Psoas muscle (tissue), 8 donors: ENCODE results near the gene SSBP3. TPM values are rescaled to one million over a fixed set of nuclear protein-coding genes. Genes with fewer than 3 reads are reported as not detected.

Source experiments
- ATAC-seq, 4 donors: fragments of 200-7000 bp; cut with Tn5 transposase; one replicate each; pipeline ENCODE4 v1.9.1; 2020; ENCODE audit warnings: moderate library complexity in 3 of 4, mild to moderate bottlenecking in 2 of 4
- DNase-seq, 2 donors: peaks; one replicate each; pipeline ENCODE4 v3.0.0-alpha.2; 2020
- H3K27ac ChIP-seq: fragments of 200-600 bp; one replicate; pipeline ENCODE4 v1.8.0; 2022
- H3K27me3 ChIP-seq, 3 donors: fragments of 200-600 bp in 1 of 3; one replicate each; pipeline versions ENCODE4 v1.6.1 to v1.8.0; 2013 to 2022; ENCODE audit warnings: low read length in 2 of 3, mild to moderate bottlenecking in 2 of 3, moderate library complexity in 1 of 3; ENCODE audit not compliant: insufficient read depth in 3 of 3
- H3K36me3 ChIP-seq, 2 donors: fragments of 200-600 bp in 1 of 2; one replicate each; pipeline versions ENCODE4 v1.6.1 to v1.8.0; 2013 to 2022; ENCODE audit warnings: low read depth in 1 of 2, mild to moderate bottlenecking in 1 of 2, moderate library complexity in 1 of 2; ENCODE audit not compliant: insufficient read depth in 1 of 2
- H3K4me1 ChIP-seq: fragments of 200-600 bp; one replicate; pipeline ENCODE4 v1.8.0; 2022
- H3K4me3 ChIP-seq: fragments of 200-600 bp; one replicate; pipeline ENCODE4 v1.8.0; 2022; ENCODE audit warnings: mild to moderate bottlenecking
- H3K9me3 ChIP-seq: fragments of 200-600 bp; one replicate; pipeline ENCODE4 v1.8.0; 2022
- WGBS, 3 donors: extraction: QIAGEN DNeasy Blood & Tissue Kit; methylation state at CpG; one replicate each; pipeline versions ENCODE4 v1.1.6 to v1.1.7; 2013; 5-methylcytosine and 5-hydroxymethylcytosine counted together
- intact Hi-C, 2 donors: fragments of 100-400 bp; cut with DNase I; formaldehyde crosslinking; loops; one replicate each; pipeline versions ENCODE4 v1.11.0 to v1.14.2; 2022
- polyA plus RNA-seq, 3 donors: library from polyadenylated mRNA; stranded (reverse); fragments of 200-250 nt; gene quantifications; one replicate each; pipeline ENCODE4 v1.2.3, GENCODE V29; 2013
- total RNA-seq, 4 donors: library from RNA; stranded (reverse); fragmentation: NEBNext Ultra II Directional in 2 of 4; extraction: Animal tissue kit (Norgen Biotek cat#: 25700) in 2 of 4; gene quantifications; one replicate each; pipeline versions ENCODE4 v1.2.1 to v1.2.4, GENCODE V29; 2021 to 2023
- TF ChIP-seq, protein P1 (sequence below): fragments of 200-600 bp; IDR thresholded peaks from one replicate; pipeline ENCODE4 v1.8.0; 2022; ENCODE audit warnings: antibody characterized with exemption
- donor health status: healthy with polysubstance abuse.
- donor health status: DM: no; HTN: no; CAD: no; lungs with moderate emphysema.
- donor health status: Bipolar disorder and iron deficiency.
- donor health status: healthy.
- donor health status: DM: yes; HTN: yes; CAD: no.
- donor health status: DM: no; HTN: no; CAD: no.
- donor health status: DM: no; HTN: no; CAD: no.
- donor health status: DM: yes; HTN: yes; CAD: no.

Gene SSBP3
- total and polyA plus RNA-seq, 7 donors: 7.9 to 24.2 (median 21.6) TPM

DNA sequence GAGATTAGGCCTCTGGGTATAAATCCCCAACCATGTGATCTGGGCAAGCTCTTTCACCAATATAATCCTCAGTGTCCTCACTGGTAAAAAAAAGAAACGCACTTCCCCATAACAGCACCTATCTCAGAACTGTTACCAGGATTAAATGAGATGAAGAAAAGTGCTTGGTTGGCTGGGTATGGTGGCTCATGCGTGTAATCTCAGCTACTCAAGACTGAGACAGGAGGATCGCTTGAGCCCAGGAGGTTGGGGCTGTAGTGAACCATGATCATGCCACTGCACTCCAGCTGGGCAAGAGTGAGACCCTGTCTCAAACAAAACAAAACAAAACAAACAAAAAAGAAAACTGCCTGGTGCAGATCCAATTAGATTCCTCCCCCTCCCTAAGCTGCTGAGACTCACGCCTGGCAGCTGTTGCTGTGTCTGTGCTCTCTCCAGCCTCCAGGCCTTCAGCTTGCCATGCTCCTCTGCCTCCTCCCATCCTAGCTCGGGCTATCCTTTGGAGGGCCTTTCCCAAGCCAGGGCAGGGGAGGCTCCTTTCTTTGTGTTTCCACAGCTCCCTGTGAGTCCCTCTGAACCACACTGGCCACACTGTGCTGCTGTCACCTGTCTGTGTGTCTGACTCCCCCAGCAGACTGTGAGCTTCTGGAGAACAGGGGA lies 225.4 kb downstream of the SSBP3 start:
- intact Hi-C loops: no loop called here
- H3K27ac ChIP-seq: no peak overlapping the region
- no peaks in the 10 kb centered on the region for H3K4me1 ChIP-seq
- DNase-seq (no peak), ATAC-seq (no peak)
- H3K4me3 ChIP-seq: no peak overlapping the region
- H3K27me3 ChIP-seq: no peaks in the 10 kb centered on the region
- TF ChIP-seq, protein P1, sequence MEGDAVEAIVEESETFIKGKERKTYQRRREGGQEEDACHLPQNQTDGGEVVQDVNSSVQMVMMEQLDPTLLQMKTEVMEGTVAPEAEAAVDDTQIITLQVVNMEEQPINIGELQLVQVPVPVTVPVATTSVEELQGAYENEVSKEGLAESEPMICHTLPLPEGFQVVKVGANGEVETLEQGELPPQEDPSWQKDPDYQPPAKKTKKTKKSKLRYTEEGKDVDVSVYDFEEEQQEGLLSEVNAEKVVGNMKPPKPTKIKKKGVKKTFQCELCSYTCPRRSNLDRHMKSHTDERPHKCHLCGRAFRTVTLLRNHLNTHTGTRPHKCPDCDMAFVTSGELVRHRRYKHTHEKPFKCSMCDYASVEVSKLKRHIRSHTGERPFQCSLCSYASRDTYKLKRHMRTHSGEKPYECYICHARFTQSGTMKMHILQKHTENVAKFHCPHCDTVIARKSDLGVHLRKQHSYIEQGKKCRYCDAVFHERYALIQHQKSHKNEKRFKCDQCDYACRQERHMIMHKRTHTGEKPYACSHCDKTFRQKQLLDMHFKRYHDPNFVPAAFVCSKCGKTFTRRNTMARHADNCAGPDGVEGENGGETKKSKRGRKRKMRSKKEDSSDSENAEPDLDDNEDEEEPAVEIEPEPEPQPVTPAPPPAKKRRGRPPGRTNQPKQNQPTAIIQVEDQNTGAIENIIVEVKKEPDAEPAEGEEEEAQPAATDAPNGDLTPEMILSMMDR: no peak
- no peaks in the 10 kb centered on the region for H3K9me3 ChIP-seq
- 87 to 90% (median 88%) methylated on average over 5 of the region's 5 CpGs for WGBS, 3 donors
- H3K36me3 ChIP-seq: peaks cover 0 to 17% of the 10 kb centered on the region in 2 donors

DNA sequence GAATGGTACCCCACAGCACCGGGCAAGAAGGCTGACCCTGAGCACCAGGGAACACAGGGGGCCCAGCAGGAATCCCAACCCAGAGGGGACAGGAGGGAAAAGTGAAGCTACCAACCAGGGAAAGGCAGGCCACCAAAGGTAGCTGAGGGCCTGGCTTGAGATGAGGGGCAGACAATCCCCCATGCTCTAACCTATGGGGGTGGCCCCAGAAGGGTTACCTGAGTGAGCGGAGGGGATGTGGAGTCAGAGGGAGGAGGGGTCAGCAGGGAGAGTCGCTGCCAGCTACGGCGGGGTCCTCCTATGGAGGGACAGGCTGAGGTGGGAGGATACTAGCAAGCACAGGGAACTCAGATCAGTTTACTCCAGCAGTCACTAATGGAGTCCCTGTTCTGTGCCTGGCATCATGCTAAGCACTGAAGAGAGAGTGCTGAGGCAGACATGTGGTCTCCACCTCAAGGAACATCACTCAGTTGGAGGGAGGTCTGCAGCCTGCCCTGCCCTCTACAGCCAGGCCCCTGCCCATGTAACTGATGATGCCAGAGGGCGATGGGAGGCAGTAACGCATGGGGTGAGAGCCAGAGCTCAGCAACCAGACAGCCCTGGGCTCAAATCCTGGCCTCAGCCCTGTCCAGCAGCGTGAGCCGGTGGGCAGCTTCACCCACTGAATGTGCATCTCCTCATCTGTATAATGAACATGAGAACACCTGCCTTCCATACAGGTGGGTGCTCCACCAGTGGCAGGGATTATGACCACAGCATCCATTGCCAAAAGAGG lies 227.7 kb downstream of the SSBP3 start:
- no peaks in the 10 kb centered on the region for H3K9me3 ChIP-seq
- H3K27me3 ChIP-seq: no peaks in the 10 kb centered on the region
- H3K36me3 ChIP-seq: peaks cover 0 to 16% of the 10 kb centered on the region in 2 donors

DNA sequence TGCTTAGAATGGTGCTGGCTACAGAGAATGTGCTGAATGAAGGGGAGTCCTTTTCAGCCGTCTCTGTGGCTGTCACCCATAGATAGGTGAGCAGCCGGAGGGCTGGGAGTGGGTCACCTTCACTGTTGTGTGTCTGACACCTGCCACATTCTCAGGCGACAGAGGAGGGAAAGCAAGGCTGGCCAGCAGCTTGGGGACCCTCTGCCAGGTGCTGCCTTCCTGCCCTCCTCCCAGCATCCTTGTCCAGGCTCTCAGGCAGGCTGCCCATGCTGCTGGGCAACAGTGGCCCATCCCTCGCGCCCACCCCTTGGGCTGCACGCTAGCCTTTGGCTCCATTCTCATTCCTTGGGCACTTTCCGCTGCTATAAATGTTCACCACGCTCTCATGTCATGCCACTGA lies 228.5 kb downstream of the SSBP3 start:
- ATAC-seq: no peak
- intact Hi-C loops: no loop called here
- H3K27ac ChIP-seq: no peak overlapping the region
- DNase-seq: no peak
- H3K4me3 ChIP-seq: no peak overlapping the region
- no peaks in the 10 kb centered on the region for H3K4me1 ChIP-seq
- no peaks in the 10 kb centered on the region for H3K27me3 ChIP-seq
- peaks cover 0 to 16% of the 10 kb centered on the region in 2 donors for H3K36me3 ChIP-seq
- 90 to 94% (median 90%) methylated on average over 8 of the region's 8 CpGs for WGBS, 3 donors
- H3K9me3 ChIP-seq: no peaks in the 10 kb centered on the region
- TF ChIP-seq, protein P1: no peak

More for the DNA sequence above, 227.7 kb downstream of the SSBP3 start:
- intact Hi-C loops: no loop called here
- DNase-seq (no peak), ATAC-seq (no peak)
- Histone ChIP-seq H3K4me3 (no peak overlapping the region), H3K27ac (no peak overlapping the region), H3K4me1 (no peaks in the 10 kb centered on the region)
- TF ChIP-seq, protein P1: no peak
- WGBS, 3 donors: 80 to 85% (median 84%) methylated on average over 9 of the region's 9 CpGs

DNA sequence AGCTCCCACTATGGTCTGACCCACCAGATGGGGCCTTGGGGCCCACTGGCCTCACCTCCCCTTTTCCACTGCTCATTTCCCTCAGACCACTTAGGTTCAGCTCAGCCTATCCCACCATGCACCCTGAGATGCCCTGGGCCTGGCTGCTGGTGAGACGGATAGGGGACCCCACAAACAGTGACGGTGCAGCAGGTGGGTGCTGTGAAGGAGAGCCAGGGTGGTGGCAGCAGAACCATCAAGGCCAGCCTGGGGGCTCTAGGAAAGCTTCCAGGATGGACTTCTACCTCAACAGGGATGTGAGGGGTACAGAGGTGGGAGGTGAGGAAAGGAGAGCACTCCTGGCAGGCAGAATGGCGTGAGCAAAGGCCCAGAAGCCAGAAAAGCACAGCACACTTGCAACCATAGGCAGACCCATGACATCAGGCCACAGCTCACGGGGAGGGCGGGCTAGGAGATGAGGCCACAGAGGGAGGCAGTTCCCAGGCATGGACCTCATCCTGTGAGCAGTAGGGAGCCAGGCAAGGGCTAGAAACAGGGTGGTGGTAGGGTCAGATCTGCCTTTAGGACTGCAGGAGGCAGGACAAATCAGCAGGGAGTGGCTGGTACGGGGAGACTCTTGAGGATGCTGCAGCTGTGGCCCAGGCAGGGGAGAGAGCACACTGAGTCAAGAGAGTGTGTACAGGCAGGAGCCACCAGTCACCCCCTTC lies 229.4 kb downstream of the SSBP3 start:
- Histone ChIP-seq H3K36me3 (peaks cover 0 to 16% of the 10 kb centered on the region in 2 donors), H3K27ac (no peak overlapping the region), H3K4me1 (no peaks in the 10 kb centered on the region), H3K27me3 (no peaks in the 10 kb centered on the region), H3K4me3 (no peak overlapping the region), H3K9me3 (no peaks in the 10 kb centered on the region)
- no peak for ATAC-seq
- intact Hi-C loops: no loop called here
- TF ChIP-seq, protein P1: no peak
- WGBS, 3 donors: 93 to 94% (median 94%) methylated on average over 6 of the region's 6 CpGs
- DNase-seq: no peak

Other genes starting within 250 kb of the SSBP3 start
- gene CYB5RL, start 206.4 kb downstream of the SSBP3 start, total RNA-seq: 1 to 10 TPM; 2.8 to 6.4 (median 3.3) TPM
- gene CYB5RL, start 206.4 kb downstream of the SSBP3 start, polyA plus RNA-seq: 1 to 10 TPM in 2 of 3 donors, under 1 TPM in 1; 0.89 to 3.4 (median 1.0) TPM
- 100 to 1,000 TPM in 3 of 4 donors, 10 to 100 TPM in 1; 89.6 to 109 (median 102) TPM for gene MRPL37, start 206.2 kb downstream of the SSBP3 start, total RNA-seq
- 100 to 1,000 TPM in 1 of 3 donors, 10 to 100 TPM in 2; 68.9 to 100 (median 87.5) TPM for gene MRPL37, start 206.2 kb downstream of the SSBP3 start, polyA plus RNA-seq
- gene ACOT11, start 141.8 kb upstream of the SSBP3 start, total RNA-seq: 10 to 100 TPM in 1 of 4 donors, 1 to 10 TPM in 3; 2.4 to 13.9 (median 5.0) TPM
- gene ACOT11, start 141.8 kb upstream of the SSBP3 start, polyA plus RNA-seq: 1 to 10 TPM in 1 of 3 donors, under 1 TPM in 2; 0.82 to 2.3 (median 0.93) TPM
- not detected for gene FAM151A, start 217.1 kb upstream of the SSBP3 start, total RNA-seq
- gene FAM151A, start 217.1 kb upstream of the SSBP3 start, polyA plus RNA-seq: under 1 TPM in 2 of 3 donors, not detected in 1; 0.05 to 0.07 TPM
- gene MROH7, start 235.4 kb upstream of the SSBP3 start, total RNA-seq: 1 to 10 TPM; 1.1 to 7.0 (median 1.8) TPM
- gene MROH7, start 235.4 kb upstream of the SSBP3 start, polyA plus RNA-seq: under 1 TPM; 0.05 to 0.48 (median 0.23) TPM